ENCODE data around the gene COLEC12.

The COLEC12 gene

GRCh38 chr18:498931-499775, 1.3 kb downstream of the COLEC12 start:
- H2AFZ ChIP-seq (ENCODE audit: low read depth, low read length), result no peak overlapping the region
- H3K79me1 ChIP-seq (replicated peaks; ENCODE audit: low read length, poor library complexity, severe bottlenecking), result no peaks in the 10 kb centered on the region
- no peak overlapping the region for H3K14ac ChIP-seq (ENCODE audit: low read length in 2 of 2)
- no peak overlapping the region for H4K8ac ChIP-seq (ENCODE audit: low read length)
- H3K23ac ChIP-seq (ENCODE audit: low read length in 2 of 2), result no peak overlapping the region
- peaks cover 15% of the 10 kb centered on the region for H3K4me1 ChIP-seq (ENCODE audit: control insufficient read depth, insufficient read depth, low read depth, low read length)
- H3K4me2 ChIP-seq (ENCODE audit: low read length, poor library complexity, severe bottlenecking), result peak overlapping the region; percentile 97
- H2BK15ac ChIP-seq (ENCODE audit: low read depth, poor library complexity, severe bottlenecking), result no peak overlapping the region
- no peak overlapping the region for H2BK120ac ChIP-seq (ENCODE audit: low read depth, low read length)
- H3K9ac ChIP-seq (ENCODE audit: low read length), result peak overlapping the region; percentile 88
- H3K9me3 ChIP-seq (ENCODE audit: control insufficient read depth, low read length), result no peaks in the 10 kb centered on the region
- H3K27ac ChIP-seq (ENCODE audit: low read length, poor library complexity, severe bottlenecking), result peak overlapping the region; percentile 3
- H4K91ac ChIP-seq (ENCODE audit: low read length), result no peak overlapping the region
- no peak overlapping the region for H3K18ac ChIP-seq (ENCODE audit: low read depth in 1 of 2, low read length in 2 of 2)
- H3K36me3 ChIP-seq (ENCODE audit: control insufficient read depth in 1 of 2, insufficient read depth in 2 of 2, low read depth in 1 of 2, low read length in 2 of 2), result no peaks in the 10 kb centered on the region
- H2BK12ac ChIP-seq (ENCODE audit: low read length in 2 of 2), result no peak overlapping the region
- H3K4me3 ChIP-seq (ENCODE audit: insufficient read depth in 1 of 2, low read depth in 1 of 2, low read length in 2 of 2), result peak overlapping the region; percentile 68 to 89
- under 1% methylated on average over 31 of the region's 32 CpGs for WGBS
- H3K4ac ChIP-seq (ENCODE audit: low read depth in 1 of 2, low read length in 2 of 2), result no peak overlapping the region
- H2BK5ac ChIP-seq (ENCODE audit: low read depth, low read length, poor library complexity, severe bottlenecking), result no peak overlapping the region
- DNase-seq, result peak; percentile 72
- no peak overlapping the region for H2AK5ac ChIP-seq (ENCODE audit: low read length, severe bottlenecking)
- H3K27me3 ChIP-seq (ENCODE audit: control insufficient read depth in 1 of 2, insufficient read depth in 1 of 2, low read length in 2 of 2), result no peaks in the 10 kb centered on the region

- H3K4me3 ChIP-seq (ENCODE audit: insufficient read depth in 1 of 2, low read depth in 1 of 2, low read length in 2 of 2), result peak overlapping the region in 1 of 2 experiments; percentile 23
Observed at GRCh38 chr18:497688-498087, 2.8 kb downstream of the COLEC12 start.

GRCh38 chr18:495452-495851, 5.0 kb downstream of the COLEC12 start:
- peak overlapping the region; percentile 85 for H3K9ac ChIP-seq (ENCODE audit: low read length)
- H2BK5ac ChIP-seq (ENCODE audit: low read depth, low read length, poor library complexity, severe bottlenecking), result no peak overlapping the region
- 76% methylated on average over 6 of the region's 7 CpGs for WGBS
- no peak overlapping the region for H2AFZ ChIP-seq (ENCODE audit: low read depth, low read length)
- H3K9me3 ChIP-seq (ENCODE audit: control insufficient read depth, low read length), result no peaks in the 10 kb centered on the region
- peaks cover 11% of the 10 kb centered on the region for H3K4me1 ChIP-seq (ENCODE audit: control insufficient read depth, insufficient read depth, low read depth, low read length)
- H3K4me3 ChIP-seq (ENCODE audit: insufficient read depth in 1 of 2, low read depth in 1 of 2, low read length in 2 of 2), result no peak overlapping the region
- no peak overlapping the region for H3K14ac ChIP-seq (ENCODE audit: low read length in 2 of 2)
- H2BK15ac ChIP-seq (ENCODE audit: low read depth, poor library complexity, severe bottlenecking), result no peak overlapping the region
- DNase-seq, result no peak
- no peak overlapping the region for H2BK120ac ChIP-seq (ENCODE audit: low read depth, low read length)
- H3K36me3 ChIP-seq (ENCODE audit: control insufficient read depth in 1 of 2, insufficient read depth in 2 of 2, low read depth in 1 of 2, low read length in 2 of 2), result no peaks in the 10 kb centered on the region
- H2AK5ac ChIP-seq (ENCODE audit: low read length, severe bottlenecking), result no peak overlapping the region
- no peak overlapping the region for H4K8ac ChIP-seq (ENCODE audit: low read length)
- H3K27me3 ChIP-seq (ENCODE audit: control insufficient read depth in 1 of 2, insufficient read depth in 1 of 2, low read length in 2 of 2), result no peaks in the 10 kb centered on the region
- H3K79me1 ChIP-seq (replicated peaks; ENCODE audit: low read length, poor library complexity, severe bottlenecking), result peaks cover 6% of the 10 kb centered on the region
- H2BK12ac ChIP-seq (ENCODE audit: low read length in 2 of 2), result no peak overlapping the region
- no peak overlapping the region for H3K23ac ChIP-seq (ENCODE audit: low read length in 2 of 2)
- no peak overlapping the region for H3K18ac ChIP-seq (ENCODE audit: low read depth in 1 of 2, low read length in 2 of 2)
- no peak overlapping the region for H3K4me2 ChIP-seq (ENCODE audit: low read length, poor library complexity, severe bottlenecking)
- no peak overlapping the region for H3K27ac ChIP-seq (ENCODE audit: low read length, poor library complexity, severe bottlenecking)
- no peak overlapping the region for H3K4ac ChIP-seq (ENCODE audit: low read depth in 1 of 2, low read length in 2 of 2)
- H4K91ac ChIP-seq (ENCODE audit: low read length), result no peak overlapping the region

More at GRCh38 chr18:497688-498087, 2.8 kb downstream of the COLEC12 start:
- H4K8ac ChIP-seq (ENCODE audit: low read length), result no peak overlapping the region
- H2BK120ac ChIP-seq (ENCODE audit: low read depth, low read length), result no peak overlapping the region
- 75% methylated on average over 6 of the region's 6 CpGs for WGBS
- no peak overlapping the region for H3K18ac ChIP-seq (ENCODE audit: low read depth in 1 of 2, low read length in 2 of 2)
- no peaks in the 10 kb centered on the region for H3K9me3 ChIP-seq (ENCODE audit: control insufficient read depth, low read length)
- H3K4me1 ChIP-seq (ENCODE audit: control insufficient read depth, insufficient read depth, low read depth, low read length), result peaks cover 15% of the 10 kb centered on the region
- H3K36me3 ChIP-seq (ENCODE audit: control insufficient read depth in 1 of 2, insufficient read depth in 2 of 2, low read depth in 1 of 2, low read length in 2 of 2), result no peaks in the 10 kb centered on the region
- H2BK5ac ChIP-seq (ENCODE audit: low read depth, low read length, poor library complexity, severe bottlenecking), result no peak overlapping the region
- H2AFZ ChIP-seq (ENCODE audit: low read depth, low read length), result no peak overlapping the region
- H3K9ac ChIP-seq (ENCODE audit: low read length), result peak overlapping the region; percentile 42
- no peak overlapping the region for H3K27ac ChIP-seq (ENCODE audit: low read length, poor library complexity, severe bottlenecking)
- H3K79me1 ChIP-seq (replicated peaks; ENCODE audit: low read length, poor library complexity, severe bottlenecking), result peaks cover 2% of the 10 kb centered on the region
- no peak for DNase-seq
- H3K14ac ChIP-seq (ENCODE audit: low read length in 2 of 2), result no peak overlapping the region
- H3K4me2 ChIP-seq (ENCODE audit: low read length, poor library complexity, severe bottlenecking), result no peak overlapping the region
- no peak overlapping the region for H3K4ac ChIP-seq (ENCODE audit: low read depth in 1 of 2, low read length in 2 of 2)
- no peak overlapping the region for H4K91ac ChIP-seq (ENCODE audit: low read length)
- H3K23ac ChIP-seq (ENCODE audit: low read length in 2 of 2), result no peak overlapping the region
- H2BK15ac ChIP-seq (ENCODE audit: low read depth, poor library complexity, severe bottlenecking), result no peak overlapping the region
- H3K27me3 ChIP-seq (ENCODE audit: control insufficient read depth in 1 of 2, insufficient read depth in 1 of 2, low read length in 2 of 2), result no peaks in the 10 kb centered on the region
- H2AK5ac ChIP-seq (ENCODE audit: low read length, severe bottlenecking), result no peak overlapping the region
- H2BK12ac ChIP-seq (ENCODE audit: low read length in 2 of 2), result no peak overlapping the region

GRCh38 chr18:495017-495416, 5.5 kb downstream of the COLEC12 start:
- Histone ChIP-seq H4K8ac (ENCODE audit: low read length) (no peak overlapping the region), H3K9ac (ENCODE audit: low read length) (peak overlapping the region; percentile 85), H3K27me3 (ENCODE audit: control insufficient read depth in 1 of 2, insufficient read depth in 1 of 2, low read length in 2 of 2) (no peaks in the 10 kb centered on the region), H2AK5ac (ENCODE audit: low read length, severe bottlenecking) (no peak overlapping the region), H2BK5ac (ENCODE audit: low read depth, low read length, poor library complexity, severe bottlenecking) (no peak overlapping the region), H3K14ac (ENCODE audit: low read length in 2 of 2) (no peak overlapping the region), H2BK12ac (ENCODE audit: low read length in 2 of 2) (no peak overlapping the region), H4K91ac (ENCODE audit: low read length) (no peak overlapping the region), H2BK120ac (ENCODE audit: low read depth, low read length) (no peak overlapping the region), H3K4me1 (ENCODE audit: control insufficient read depth, insufficient read depth, low read depth, low read length) (peaks cover 12% of the 10 kb centered on the region), H3K4me2 (ENCODE audit: low read length, poor library complexity, severe bottlenecking) (no peak overlapping the region), H3K18ac (ENCODE audit: low read depth in 1 of 2, low read length in 2 of 2) (no peak overlapping the region), H3K9me3 (ENCODE audit: control insufficient read depth, low read length) (no peaks in the 10 kb centered on the region), H3K27ac (ENCODE audit: low read length, poor library complexity, severe bottlenecking) (no peak overlapping the region), H3K4me3 (ENCODE audit: insufficient read depth in 1 of 2, low read depth in 1 of 2, low read length in 2 of 2) (no peak overlapping the region), H3K79me1 (replicated peaks; ENCODE audit: low read length, poor library complexity, severe bottlenecking) (peaks cover 6% of the 10 kb centered on the region), H3K23ac (ENCODE audit: low read length in 2 of 2) (no peak overlapping the region), H3K4ac (ENCODE audit: low read depth in 1 of 2, low read length in 2 of 2) (no peak overlapping the region), H2BK15ac (ENCODE audit: low read depth, poor library complexity, severe bottlenecking) (no peak overlapping the region), H3K36me3 (ENCODE audit: control insufficient read depth in 1 of 2, insufficient read depth in 2 of 2, low read depth in 1 of 2, low read length in 2 of 2) (no peaks in the 10 kb centered on the region), H2AFZ (ENCODE audit: low read depth, low read length) (no peak overlapping the region)
- no peak for DNase-seq
- WGBS, result 93% methylated on average over 1 of the region's 1 CpG

All from mesenchymal stem cell (in vitro differentiated cells and primary cell).